Colonic mucosa (tissue), 4 donors: ENCODE measurements around the gene USB1. TPM values are rescaled to one million over a fixed set of nuclear protein-coding genes. Genes with fewer than 3 reads are reported as not detected.

ENCODE experiments used
- DNase-seq: peaks from one replicate; pipeline ENCODE4 v3.0.0-alpha.2; 2020
- H3K27ac ChIP-seq: fragments of 200-600 bp; one replicate; pipeline ENCODE4 v1.8.0; 2021
- H3K27me3 ChIP-seq: fragments of 200-600 bp; one replicate; pipeline ENCODE4 v1.8.0; 2021
- H3K36me3 ChIP-seq: fragments of 200-600 bp; one replicate; pipeline ENCODE4 v1.8.0; 2021
- H3K4me1 ChIP-seq: fragments of 200-600 bp; one replicate; pipeline ENCODE4 v1.8.0; 2021; ENCODE audit warnings: mild to moderate bottlenecking
- H3K4me3 ChIP-seq: fragments of 200-600 bp; one replicate; pipeline ENCODE4 v1.8.0; 2021
- H3K9ac ChIP-seq, 2 donors: one replicate each; pipeline ENCODE4 v1.7.0; 2013; ENCODE audit warnings: control low read depth in 2 of 2, low read depth in 2 of 2, low read length in 2 of 2
- H3K9me3 ChIP-seq: fragments of 200-600 bp; one replicate; pipeline ENCODE4 v1.8.0; 2021
- CTCF ChIP-seq: fragments of 200-600 bp; IDR thresholded peaks from one replicate; pipeline ENCODE4 v1.8.0; 2022; ENCODE audit warnings: antibody characterized with exemption, mild to moderate bottlenecking
- intact Hi-C: fragments of 100-400 bp; cut with DNase I; formaldehyde crosslinking; loops from one replicate; pipeline ENCODE4 v1.14.1; 2022
- total RNA-seq, 2 donors: library from RNA; stranded (reverse); fragmentation: NEBNext Ultra II Directional in 1 of 2; extraction: Animal tissue kit (Norgen Biotek cat#: 25700) in 1 of 2; gene quantifications; one replicate each; pipeline ENCODE4 v1.2.1, GENCODE V29; 2021
- donor health status: healthy.
- donor health status: DM: no; HTN: no; CAD: no.
- donor health status: DM: no; HTN: no; CAD: no.

Gene USB1
- total RNA-seq, 2 donors from 2014 or later: 34.2 to 49.8 TPM

- Histone ChIP-seq H3K4me3 (no peak overlapping the region), H3K4me1 (no peaks in the 10 kb centered on the region), H3K27ac (no peak overlapping the region), H3K9me3 (no peaks in the 10 kb centered on the region), H3K9ac (no peak overlapping the region), H3K27me3 (no peaks in the 10 kb centered on the region), H3K36me3 (no peaks in the 10 kb centered on the region)
- DNase-seq: no peak
- intact Hi-C loops: no loop called here
- TF ChIP-seq CTCF: no peak
Observed at GRCh38 chr16:57960310-57960709, 40.9 kb upstream of the USB1 start.

- DNase-seq: no peak
- no peak for TF ChIP-seq CTCF
- H3K36me3 ChIP-seq: no peaks in the 10 kb centered on the region
- no peaks in the 10 kb centered on the region for H3K9me3 ChIP-seq
- H3K4me3 ChIP-seq: no peak overlapping the region
- no peaks in the 10 kb centered on the region for H3K27me3 ChIP-seq
- intact Hi-C loops: no loop called here
- H3K27ac ChIP-seq: no peak overlapping the region
- H3K4me1 ChIP-seq: no peaks in the 10 kb centered on the region
- H3K9ac ChIP-seq: no peak overlapping the region
Observed at GRCh38 chr16:57960826-57961472, 40.3 kb upstream of the USB1 start.

- H3K27me3 ChIP-seq: no peaks in the 10 kb centered on the region
- intact Hi-C loops: no loop called here
- H3K4me1 ChIP-seq: no peaks in the 10 kb centered on the region
- TF ChIP-seq CTCF: no peak
- H3K4me3 ChIP-seq: no peak overlapping the region
- no peaks in the 10 kb centered on the region for H3K9me3 ChIP-seq
- DNase-seq: no peak
- no peak overlapping the region for H3K9ac ChIP-seq
- H3K27ac ChIP-seq: no peak overlapping the region
- no peaks in the 10 kb centered on the region for H3K36me3 ChIP-seq
Observed at GRCh38 chr16:57961538-57961937, 39.7 kb upstream of the USB1 start.

GRCh38 chr16:57962046-57962445, 39.2 kb upstream of the USB1 start:
- Histone ChIP-seq H3K27ac (no peak overlapping the region), H3K4me1 (no peaks in the 10 kb centered on the region), H3K9me3 (no peaks in the 10 kb centered on the region), H3K27me3 (no peaks in the 10 kb centered on the region), H3K36me3 (no peaks in the 10 kb centered on the region), H3K4me3 (no peak overlapping the region), H3K9ac (no peak overlapping the region)
- intact Hi-C loops: no loop called here
- DNase-seq: no peak
- TF ChIP-seq CTCF: no peak

GRCh38 chr16:57962756-57963155, 38.5 kb upstream of the USB1 start:
- no peaks in the 10 kb centered on the region for H3K9me3 ChIP-seq
- no peak overlapping the region for H3K9ac ChIP-seq
- H3K27ac ChIP-seq: no peak overlapping the region
- intact Hi-C loops: no loop called here
- TF ChIP-seq CTCF: no peak
- no peak overlapping the region for H3K4me3 ChIP-seq
- H3K27me3 ChIP-seq: no peaks in the 10 kb centered on the region
- no peaks in the 10 kb centered on the region for H3K4me1 ChIP-seq
- DNase-seq: no peak
- no peaks in the 10 kb centered on the region for H3K36me3 ChIP-seq
